Measurements from ENCODE around the gene ACTA1. TPM values are rescaled to one million over a fixed set of nuclear protein-coding genes. Genes with fewer than 3 reads are reported as not detected.
A peak's percentile ranks its signal among the peaks of the same experiment; 100 is the strongest.
"Not testable (repeated sequence)": the region's sequence is repeated elsewhere in the genome, so short reads cannot be mapped to it uniquely, and the experiment has no call there.

Gene ACTA1
- polyA plus RNA-seq, 1 donor from 2014 or later, result not detected

DNA sequence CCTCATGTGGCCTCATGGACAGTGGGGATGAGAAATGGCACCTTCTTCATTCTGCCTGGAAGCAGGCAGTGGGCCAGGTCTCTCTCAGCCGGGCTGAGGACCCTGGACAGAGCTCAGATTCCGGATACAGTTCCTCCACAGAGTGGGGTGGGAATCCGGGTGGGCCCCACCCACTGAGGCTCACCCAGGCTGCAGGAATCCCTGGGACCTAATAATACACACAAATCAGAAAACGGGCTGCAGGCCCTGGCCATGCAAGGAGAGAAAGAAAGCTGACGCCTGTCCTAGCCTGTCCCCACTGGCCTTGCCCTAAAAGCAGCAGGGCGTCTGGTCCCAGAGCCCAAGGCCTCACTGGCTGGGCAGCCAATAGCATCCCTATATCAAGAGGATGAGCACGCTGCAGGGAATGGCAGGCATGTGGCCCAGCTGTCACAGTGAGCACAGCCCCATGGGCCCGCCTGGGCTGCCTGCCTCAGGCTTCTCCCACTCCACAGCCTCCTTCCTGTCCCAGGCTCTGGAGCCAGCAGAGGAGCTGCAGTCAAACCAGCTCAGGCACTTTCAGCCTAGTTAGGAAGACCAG lies 25.3 kb downstream of the ACTA1 start:
- H3K9me3 Mint-ChIP-seq, result no peaks in the 10 kb centered on the region

DNA sequence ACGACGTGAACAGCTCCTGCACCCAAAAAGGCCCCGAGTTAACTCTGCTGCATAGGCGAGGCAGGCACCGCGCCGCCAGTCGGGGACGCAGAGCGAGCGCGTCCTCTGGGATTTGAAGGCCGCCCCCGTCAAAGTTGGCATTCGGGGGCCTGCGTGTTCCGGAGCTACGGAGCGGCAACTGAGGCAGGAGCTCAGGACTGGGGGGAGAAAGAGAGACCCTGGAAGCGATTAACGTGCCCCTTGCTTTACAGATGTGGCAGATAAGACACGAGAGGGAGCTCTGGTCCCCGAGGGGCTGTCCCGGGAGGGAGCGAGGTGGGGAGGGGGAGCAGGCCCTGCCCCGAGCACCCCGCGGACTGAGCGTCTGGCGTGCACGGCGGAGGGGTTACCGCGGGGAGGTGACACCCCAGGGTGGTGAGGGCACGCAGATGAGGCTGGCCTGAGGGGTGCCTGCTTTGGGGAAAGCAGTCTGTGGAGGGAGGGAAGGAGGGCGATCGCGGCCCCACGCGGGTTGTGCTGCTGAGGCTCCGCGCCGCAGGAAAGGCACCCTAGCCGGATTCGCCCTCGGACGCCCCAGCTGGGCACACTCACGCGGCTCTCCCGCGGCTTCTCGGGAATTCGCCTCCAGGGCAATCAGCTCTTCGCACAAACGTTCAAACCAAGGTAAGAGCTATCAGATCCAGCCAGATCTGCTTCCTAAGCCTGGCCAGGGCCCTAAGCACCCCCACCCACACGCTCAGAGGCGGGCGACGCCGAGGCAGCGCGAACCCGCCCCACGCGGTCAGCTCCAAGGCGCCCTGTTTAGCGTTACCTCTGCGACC lies 26.5 kb downstream of the ACTA1 start:
- Mint-ChIP-seq H3K4me1 (peaks cover 6 to 11% (median 6%) of the 10 kb centered on the region in 3 donors), H3K36me3 (peaks cover 2% of the 10 kb centered on the region), H3K27ac (no peak overlapping the region), H3K4me3 (peak overlapping the region in 3 of 4 donors; percentile 72 to 94 (median 79)), H3K27me3 (peaks cover 43% of the 10 kb centered on the region), H3K9me3 (no peaks in the 10 kb centered on the region)

More for the DNA sequence above, 25.3 kb downstream of the ACTA1 start:
- Mint-ChIP-seq H3K4me1 (peaks cover 6 to 11% (median 6%) of the 10 kb centered on the region in 3 donors), H3K36me3 (peaks cover 2% of the 10 kb centered on the region), H3K4me3 (peak overlapping the region in 1 of 4 donors; percentile 17), H3K27ac (no peak overlapping the region), H3K27me3 (peaks cover 42% of the 10 kb centered on the region)

DNA sequence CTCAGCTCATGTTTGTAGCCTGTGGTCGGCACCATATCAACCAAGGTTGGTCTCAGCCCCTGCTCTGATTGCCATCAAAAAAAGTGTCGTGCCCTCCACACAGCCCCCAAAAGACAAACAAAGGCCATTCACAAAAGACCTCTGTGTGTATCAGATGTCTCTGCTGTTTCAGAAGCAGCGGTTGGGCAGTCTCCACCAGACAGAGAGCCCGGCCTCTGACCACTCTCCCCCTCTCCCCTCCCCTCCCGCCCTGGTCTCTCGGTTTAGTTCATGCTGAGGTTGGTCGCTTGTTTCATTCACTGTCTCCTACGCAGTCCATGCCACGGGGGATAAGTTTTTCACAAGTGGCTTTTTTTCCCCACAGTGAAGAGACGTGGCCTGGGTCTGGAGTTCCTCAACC lies 27.1 kb downstream of the ACTA1 start:
- peak overlapping the region in 1 of 3 donors; percentile 14 for H3K27ac Mint-ChIP-seq
- H3K27me3 Mint-ChIP-seq, result peaks cover 43% of the 10 kb centered on the region
- peaks cover 0 to 1% (median 0%) of the 10 kb centered on the region in 3 donors for H3K9me3 Mint-ChIP-seq

GRCh38 chr1:229403573-229403972 lies 30.3 kb downstream of the ACTA1 start:
- Mint-ChIP-seq H3K4me3 (peak overlapping the region in 1 of 4 donors; percentile 35), H3K27me3 (peaks cover 33% of the 10 kb centered on the region), H3K36me3 (peaks cover 2% of the 10 kb centered on the region), H3K4me1 (peaks cover 0 to 5% (median 2%) of the 10 kb centered on the region in 3 donors), H3K9me3 (peaks cover 0 to 1% (median under 1%) of the 10 kb centered on the region in 3 donors), H3K27ac (no peak overlapping the region)

More for the DNA sequence above, 27.1 kb downstream of the ACTA1 start:
- peaks cover 2% of the 10 kb centered on the region for H3K36me3 Mint-ChIP-seq
- H3K4me3 Mint-ChIP-seq, result peak overlapping the region in 3 of 4 donors; percentile 72 to 94 (median 78)
- peaks cover 6 to 11% (median 6%) of the 10 kb centered on the region in 3 donors for H3K4me1 Mint-ChIP-seq

- no peak overlapping the region for H3K27ac Mint-ChIP-seq
- peaks cover 34% of the 10 kb centered on the region for H3K27me3 Mint-ChIP-seq
- H3K4me1 Mint-ChIP-seq, result peaks cover 0 to 5% (median 2%) of the 10 kb centered on the region in 3 donors
- H3K9me3 Mint-ChIP-seq, result peaks cover 0 to 2% (median 1%) of the 10 kb centered on the region in 3 donors
- peak overlapping the region in 1 of 4 donors; percentile 35 for H3K4me3 Mint-ChIP-seq
- peaks cover 2% of the 10 kb centered on the region for H3K36me3 Mint-ChIP-seq
Observed at GRCh38 chr1:229402993-229403392, 30.9 kb downstream of the ACTA1 start.

DNA sequence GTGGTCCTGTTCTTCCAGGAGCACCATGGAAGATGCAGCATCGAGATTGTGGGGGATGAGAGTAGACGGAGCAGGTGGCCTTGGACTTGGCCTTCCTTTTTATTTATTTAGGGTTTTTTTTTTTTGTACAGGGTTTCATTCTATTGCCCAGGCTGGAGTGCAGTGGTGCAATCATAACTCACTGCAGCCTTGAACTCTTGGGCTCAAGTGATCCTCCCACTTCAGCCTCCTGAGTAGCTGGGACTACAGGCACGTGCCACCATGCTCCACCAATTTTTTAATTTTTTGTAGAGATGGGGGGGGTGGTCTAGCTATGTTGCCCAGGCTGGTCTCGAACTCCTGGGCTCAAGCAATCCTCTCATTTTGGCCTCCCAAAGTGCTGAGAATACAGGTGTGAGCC lies 31.6 kb downstream of the ACTA1 start:
- not testable (repeated sequence) for H3K36me3 Mint-ChIP-seq, H3K4me3 Mint-ChIP-seq, H3K4me1 Mint-ChIP-seq

DNA sequence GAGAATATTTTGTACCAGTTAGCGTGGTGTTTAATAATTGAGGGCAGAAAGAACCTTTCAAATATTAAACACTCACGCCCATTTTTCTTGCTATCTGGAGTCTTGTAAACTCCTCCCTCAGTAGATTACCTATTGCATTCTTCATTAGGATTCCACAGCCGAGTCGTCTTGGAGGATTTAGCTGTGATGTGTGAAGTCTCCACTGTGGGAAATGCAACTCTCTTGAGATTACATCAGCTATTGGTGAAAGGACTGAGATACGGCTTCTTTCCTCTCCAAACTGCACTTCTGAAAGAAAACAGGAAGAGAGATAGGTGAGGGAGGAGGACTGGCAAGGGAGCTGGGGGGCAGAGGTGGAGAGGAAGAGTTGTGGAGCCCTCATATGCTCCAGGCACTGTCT lies 36.1 kb downstream of the ACTA1 start:
- Mint-ChIP-seq H3K36me3 (no peaks in the 10 kb centered on the region), H3K27ac (no peak overlapping the region), H3K4me3 (no peak overlapping the region), H3K4me1 (no peaks in the 10 kb centered on the region), H3K9me3 (peaks cover 2 to 4% (median 2%) of the 10 kb centered on the region in 3 donors), H3K27me3 (peaks cover 26% of the 10 kb centered on the region)

More for the DNA sequence above, 31.6 kb downstream of the ACTA1 start:
- peaks cover 31% of the 10 kb centered on the region for H3K27me3 Mint-ChIP-seq
- not testable (repeated sequence) for H3K9me3 Mint-ChIP-seq, H3K27ac Mint-ChIP-seq

- Mint-ChIP-seq H3K27me3 (peaks cover 26% of the 10 kb centered on the region), H3K9me3 (peaks cover 2 to 6% (median 2%) of the 10 kb centered on the region in 3 donors), H3K27ac (no peak overlapping the region), H3K4me3 (no peak overlapping the region), H3K36me3 (no peaks in the 10 kb centered on the region), H3K4me1 (no peaks in the 10 kb centered on the region)
Observed at GRCh38 chr1:229396585-229397206, 37.2 kb downstream of the ACTA1 start.

DNA sequence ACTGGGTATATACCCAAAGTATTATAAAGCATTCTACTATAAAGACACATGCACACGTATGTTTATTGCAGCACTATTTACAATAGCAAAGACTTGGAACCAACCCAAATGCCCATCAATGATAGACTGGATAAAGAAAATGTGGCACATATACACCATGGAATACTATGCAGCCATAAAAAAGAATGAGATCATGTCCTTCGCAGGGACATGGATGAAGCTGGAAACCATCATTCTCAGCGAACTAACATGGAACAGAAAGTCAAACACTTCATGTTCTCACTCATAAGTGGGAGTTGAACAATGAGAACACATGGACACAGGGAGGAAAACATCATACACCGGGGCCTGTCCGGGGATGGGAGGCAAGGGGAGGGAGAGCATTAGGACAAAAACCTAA lies 39.4 kb downstream of the ACTA1 start:
- H3K27ac Mint-ChIP-seq, H3K4me3 Mint-ChIP-seq, H3K4me1 Mint-ChIP-seq, H3K36me3 Mint-ChIP-seq, H3K9me3 Mint-ChIP-seq: not testable (repeated sequence)
- peaks cover 23% of the 10 kb centered on the region for H3K27me3 Mint-ChIP-seq

DNA sequence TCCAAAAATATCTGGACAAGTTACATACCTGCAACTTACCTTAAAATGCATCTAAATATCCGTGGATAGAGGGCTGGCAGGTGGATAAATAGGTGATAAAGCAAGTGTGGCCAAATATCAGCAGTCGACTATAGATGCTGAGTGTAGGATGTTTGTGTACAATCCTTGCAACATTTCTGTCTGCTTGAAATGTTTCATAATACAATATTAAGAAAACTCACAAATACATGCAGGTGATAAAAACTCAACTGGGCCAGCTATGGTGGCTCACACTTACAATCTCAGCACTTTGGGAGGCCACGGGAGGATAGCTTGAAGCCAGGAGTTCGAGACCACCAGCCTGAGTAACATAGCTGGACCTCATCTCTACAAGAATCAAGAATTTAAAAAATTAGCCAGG lies 41.0 kb downstream of the ACTA1 start:
- H3K36me3 Mint-ChIP-seq, result peaks cover 2% of the 10 kb centered on the region
- peaks cover 0 to 2% (median 0%) of the 10 kb centered on the region in 3 donors for H3K4me1 Mint-ChIP-seq
- no peak overlapping the region for H3K4me3 Mint-ChIP-seq
- peaks cover 0 to 9% (median 2%) of the 10 kb centered on the region in 3 donors for H3K9me3 Mint-ChIP-seq
- peaks cover 24% of the 10 kb centered on the region for H3K27me3 Mint-ChIP-seq
- H3K27ac Mint-ChIP-seq, result no peak overlapping the region

GRCh38 chr1:229390130-229390529 lies 43.8 kb downstream of the ACTA1 start:
- peaks cover 2% of the 10 kb centered on the region for H3K36me3 Mint-ChIP-seq
- peaks cover 0 to 3% (median 2%) of the 10 kb centered on the region in 3 donors for H3K4me1 Mint-ChIP-seq
- peaks cover 0 to 6% (median 2%) of the 10 kb centered on the region in 3 donors for H3K9me3 Mint-ChIP-seq
- peaks cover 17% of the 10 kb centered on the region for H3K27me3 Mint-ChIP-seq
- H3K27ac Mint-ChIP-seq, result no peak overlapping the region
- H3K4me3 Mint-ChIP-seq, result no peak overlapping the region

DNA sequence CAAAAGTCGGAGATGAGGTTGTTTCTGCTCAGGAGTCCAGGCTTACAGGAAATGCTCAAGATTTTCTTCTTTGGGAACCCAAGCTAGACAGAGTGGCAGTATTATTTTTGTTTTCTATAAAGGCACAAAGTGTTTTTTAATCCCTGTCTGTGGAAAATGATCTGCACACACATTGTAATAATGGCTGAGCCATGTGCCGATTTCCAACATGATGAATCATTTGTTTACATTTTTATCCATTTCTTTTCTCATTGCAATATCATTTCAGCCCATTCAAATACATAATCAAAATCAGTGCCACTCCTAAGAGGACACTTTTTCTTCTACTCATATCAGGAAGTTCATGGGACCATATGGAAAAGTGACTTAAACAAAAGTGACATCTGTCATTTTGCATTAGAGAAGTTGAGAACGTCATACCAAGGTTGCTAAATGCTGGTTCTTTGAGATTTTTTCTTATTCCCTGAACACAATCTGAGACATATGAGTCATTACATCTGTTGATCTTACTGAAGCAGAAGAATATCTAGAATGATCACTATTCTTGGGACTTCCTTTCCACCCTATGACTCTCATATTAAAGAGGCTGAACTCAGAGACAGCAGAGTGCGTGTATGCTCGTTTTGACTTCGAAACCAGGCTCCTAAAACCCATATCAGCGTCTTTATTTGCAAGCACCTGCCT lies 44.9 kb downstream of the ACTA1 start:
- Mint-ChIP-seq H3K9me3 (peaks cover 0 to 6% (median 0%) of the 10 kb centered on the region in 3 donors), H3K27ac (no peak overlapping the region), H3K36me3 (peaks cover 2% of the 10 kb centered on the region), H3K4me1 (peaks cover 0 to 3% (median 2%) of the 10 kb centered on the region in 3 donors), H3K4me3 (no peak overlapping the region), H3K27me3 (peaks cover 13% of the 10 kb centered on the region)

DNA sequence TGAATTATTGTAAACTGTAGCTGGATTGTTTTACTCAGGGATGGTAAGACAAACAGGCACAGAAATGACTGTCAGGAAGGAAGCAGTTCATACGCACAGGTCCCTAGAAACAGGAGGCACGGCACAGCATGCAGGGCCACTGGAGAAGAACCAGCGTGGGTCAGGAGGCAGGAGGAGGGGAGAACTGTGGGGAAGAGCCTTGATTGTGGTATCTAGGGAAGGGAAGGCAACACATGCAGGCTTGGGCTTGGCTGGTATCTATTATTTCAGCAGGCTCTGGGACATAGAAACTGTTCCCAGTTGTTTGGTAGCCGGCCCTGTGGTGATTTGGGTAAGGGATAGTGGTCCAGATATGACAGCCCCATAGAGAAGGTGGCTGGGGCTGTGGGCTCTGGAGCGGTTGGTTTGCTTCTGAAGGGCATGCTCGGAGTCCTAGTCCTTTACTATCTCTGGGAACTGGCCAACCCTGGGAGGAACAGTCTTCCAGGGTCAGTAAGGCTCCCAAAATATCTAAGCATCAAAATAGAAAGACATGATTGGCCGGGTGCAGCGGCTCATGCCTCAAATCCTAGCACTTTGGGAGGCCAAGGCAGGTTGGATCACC lies 47.9 kb downstream of the ACTA1 start:
- Mint-ChIP-seq H3K9me3 (peaks cover 0 to 2% (median 0%) of the 10 kb centered on the region in 3 donors), H3K4me3 (no peak overlapping the region), H3K36me3 (peaks cover 2% of the 10 kb centered on the region), H3K27me3 (peaks cover 13% of the 10 kb centered on the region), H3K27ac (no peak overlapping the region), H3K4me1 (peaks cover 0 to 2% (median 1%) of the 10 kb centered on the region in 3 donors)

DNA sequence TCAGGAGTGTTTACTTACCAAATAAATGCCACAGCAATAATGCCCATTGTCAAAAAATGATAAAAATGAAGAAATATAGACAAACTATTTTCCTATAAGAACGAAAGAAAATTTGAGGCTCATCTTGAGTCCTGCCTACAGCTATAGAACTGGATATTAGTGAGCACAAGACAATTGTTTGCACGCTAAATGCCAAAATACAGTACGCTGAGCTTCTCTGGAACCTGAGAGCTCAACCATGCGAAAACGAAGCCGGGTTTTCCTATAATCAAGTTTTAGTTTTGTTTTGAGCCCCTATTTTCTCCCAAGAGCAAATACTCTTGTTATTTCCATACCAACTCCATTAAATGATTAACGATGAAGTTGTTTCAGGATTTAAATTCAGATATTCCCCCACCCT lies 49.1 kb downstream of the ACTA1 start:
- Mint-ChIP-seq H3K27me3 (peaks cover 13% of the 10 kb centered on the region), H3K4me1 (peaks cover 0 to 2% (median 1%) of the 10 kb centered on the region in 3 donors), H3K27ac (no peak overlapping the region), H3K9me3 (peaks cover 0 to 2% (median 0%) of the 10 kb centered on the region in 3 donors), H3K4me3 (no peak overlapping the region), H3K36me3 (no peaks in the 10 kb centered on the region)

Data from IgD-negative memory B cell (primary cell).